Vagina (tissue), 2 donors: ENCODE data around the gene PRKAG3. TPM values are rescaled to one million over a fixed set of nuclear protein-coding genes. Genes with fewer than 3 reads are reported as not detected.

Source experiments
- DNase-seq, 2 donors: peaks; one replicate each; pipeline ENCODE4 v3.0.0-alpha.2; 2017; ENCODE audit errors: extremely low spot score in 2 of 2
- H3K27ac ChIP-seq: fragments of 200-600 bp; sonication (generic); one replicate; pipeline ENCODE4 v1.5.1; 2019
- H3K27me3 ChIP-seq: fragments of 200-600 bp; sonication (generic); one replicate; pipeline ENCODE4 v1.5.1; 2019
- H3K36me3 ChIP-seq, 2 donors: fragments of 200-600 bp; sonication (generic); one replicate each; pipeline ENCODE4 v1.5.1; 2017 to 2019
- H3K4me1 ChIP-seq: fragments of 200-600 bp; sonication (generic); one replicate; pipeline ENCODE4 v1.5.1; 2019
- H3K4me3 ChIP-seq, 2 donors: fragments of 200-600 bp; sonication (generic); 1 replicate in 1 of 2; 2 replicates in 1 of 2; pipeline ENCODE4 v1.5.1; 2016 to 2019
- H3K9me3 ChIP-seq: fragments of 200-600 bp; sonication (generic); one replicate; pipeline ENCODE4 v1.5.1; 2019
- POLR2A ChIP-seq, 2 donors: fragments of 450-650 bp; IDR thresholded peaks; one replicate each; pipeline ENCODE4 v1.6.1; 2017; ENCODE audit warnings: antibody characterized with exemption in 2 of 2, mild to moderate bottlenecking in 2 of 2, moderate library complexity in 2 of 2
- POLR2AphosphoS5 ChIP-seq, 2 donors: sonication (generic); formaldehyde crosslinking; IDR thresholded peaks; one replicate each; pipeline ENCODE4 v1.9.0; 2017; ENCODE audit warnings: antibody characterized with exemption in 2 of 2, mild to moderate bottlenecking in 2 of 2, low read depth in 1 of 2; ENCODE audit not compliant: insufficient read depth in 1 of 2
- intact Hi-C: fragments of 100-400 bp; cut with DNase I; formaldehyde crosslinking; loops from one replicate; pipeline ENCODE4 v1.15.1; 2023
- total RNA-seq: library from RNA; depleted of rRNA; stranded (reverse); fragments of >200 nt; gene quantifications from one replicate; pipeline ENCODE4 v1.2.3, GENCODE V29; 2016
- TF ChIP-seq, protein P1 (sequence below), 3 experiments: fragments of 450-650 bp in 2 of 3; fragments of 200-600 bp in 1 of 3; sonication (generic) in 1 of 3; IDR thresholded peaks; one replicate each; pipeline ENCODE4 v1.5.1; 2017 to 2019; ENCODE audit warnings: antibody characterized with exemption in 3 of 3, mild to moderate bottlenecking in 2 of 3, moderate library complexity in 2 of 3

The PRKAG3 gene
- total RNA-seq, 1 donor from 2014 or later: not detected

DNA sequence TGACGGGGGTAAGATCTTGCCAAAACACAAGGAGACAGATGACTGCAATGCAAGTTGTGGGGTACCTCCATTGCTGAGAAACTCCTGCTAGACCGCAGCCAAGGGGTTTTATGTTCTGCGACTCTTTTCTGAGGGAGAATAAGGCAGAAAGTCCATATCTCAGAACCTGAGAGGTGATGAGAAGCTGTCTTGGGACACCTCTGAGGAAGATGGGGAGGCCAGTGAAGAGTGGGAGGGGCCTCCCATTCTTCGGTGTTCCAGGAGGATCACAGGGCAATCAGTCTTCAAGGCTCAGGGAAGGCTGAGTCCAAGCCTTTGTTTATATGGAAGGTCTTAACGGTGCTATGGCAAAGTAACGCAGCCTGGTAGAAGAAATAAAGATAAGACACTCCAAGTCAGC is 31.6 kb downstream of the PRKAG3 start:
- Histone ChIP-seq H3K4me1 (peaks cover 20% of the 10 kb centered on the region), H3K9me3 (peaks cover 5% of the 10 kb centered on the region), H3K27me3 (no peaks in the 10 kb centered on the region), H3K36me3 (no peaks in the 10 kb centered on the region), H3K4me3 (no peak overlapping the region), H3K27ac (no peak overlapping the region)
- intact Hi-C loops: no loop called here
- no peak for DNase-seq
- TF ChIP-seq, protein P1, sequence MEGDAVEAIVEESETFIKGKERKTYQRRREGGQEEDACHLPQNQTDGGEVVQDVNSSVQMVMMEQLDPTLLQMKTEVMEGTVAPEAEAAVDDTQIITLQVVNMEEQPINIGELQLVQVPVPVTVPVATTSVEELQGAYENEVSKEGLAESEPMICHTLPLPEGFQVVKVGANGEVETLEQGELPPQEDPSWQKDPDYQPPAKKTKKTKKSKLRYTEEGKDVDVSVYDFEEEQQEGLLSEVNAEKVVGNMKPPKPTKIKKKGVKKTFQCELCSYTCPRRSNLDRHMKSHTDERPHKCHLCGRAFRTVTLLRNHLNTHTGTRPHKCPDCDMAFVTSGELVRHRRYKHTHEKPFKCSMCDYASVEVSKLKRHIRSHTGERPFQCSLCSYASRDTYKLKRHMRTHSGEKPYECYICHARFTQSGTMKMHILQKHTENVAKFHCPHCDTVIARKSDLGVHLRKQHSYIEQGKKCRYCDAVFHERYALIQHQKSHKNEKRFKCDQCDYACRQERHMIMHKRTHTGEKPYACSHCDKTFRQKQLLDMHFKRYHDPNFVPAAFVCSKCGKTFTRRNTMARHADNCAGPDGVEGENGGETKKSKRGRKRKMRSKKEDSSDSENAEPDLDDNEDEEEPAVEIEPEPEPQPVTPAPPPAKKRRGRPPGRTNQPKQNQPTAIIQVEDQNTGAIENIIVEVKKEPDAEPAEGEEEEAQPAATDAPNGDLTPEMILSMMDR (IDR thresholded peaks at IDR 0.05): no peak
- no peak for TF ChIP-seq POLR2AphosphoS5 (IDR thresholded peaks at IDR 0.05; ENCODE audit: insufficient read depth in 1 of 2, low read depth in 1 of 2)
- no peak for TF ChIP-seq POLR2A (IDR thresholded peaks at IDR 0.05)

DNA sequence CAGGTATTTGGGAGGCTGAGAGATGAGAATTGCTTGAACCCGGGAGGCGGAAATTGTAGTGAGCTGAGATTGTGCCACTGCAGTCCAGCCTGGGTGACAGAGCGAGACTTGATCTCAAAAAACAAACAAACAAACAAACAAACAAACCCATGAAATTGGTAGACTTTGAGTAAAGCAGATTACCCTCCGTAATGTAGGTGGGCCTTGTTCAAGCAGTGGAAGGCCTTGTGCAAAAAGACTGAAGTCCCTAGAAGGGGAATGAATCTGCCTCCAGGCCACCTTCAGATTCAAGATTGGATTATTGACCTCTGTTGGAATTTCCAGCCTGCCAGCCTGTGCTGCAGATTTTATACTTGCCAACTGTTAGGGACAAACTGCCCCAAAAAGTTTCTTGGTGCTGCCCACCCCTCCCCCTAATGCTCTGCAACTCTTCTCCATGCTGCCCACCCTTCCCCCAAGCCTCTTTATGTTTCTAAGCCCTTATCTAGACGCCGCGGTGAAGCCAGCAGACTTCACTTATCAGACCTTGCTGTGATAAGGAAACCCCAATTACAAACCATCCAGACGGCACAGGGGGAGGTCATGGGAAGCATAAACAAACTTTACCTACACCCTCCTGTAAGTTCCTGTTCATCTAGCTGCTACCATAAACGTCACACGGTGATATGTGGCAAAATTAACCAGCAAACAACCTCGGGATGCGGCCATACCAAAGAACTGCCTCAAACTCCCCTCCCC is 32.7 kb downstream of the PRKAG3 start:
- no peaks in the 10 kb centered on the region for H3K27me3 ChIP-seq
- no peak overlapping the region for H3K4me3 ChIP-seq
- peaks cover 17% of the 10 kb centered on the region for H3K4me1 ChIP-seq
- intact Hi-C loops: no loop called here
- no peaks in the 10 kb centered on the region for H3K36me3 ChIP-seq
- H3K27ac ChIP-seq: no peak overlapping the region
- no peak for DNase-seq
- TF ChIP-seq POLR2AphosphoS5 (IDR thresholded peaks at IDR 0.05; ENCODE audit: insufficient read depth in 1 of 2, low read depth in 1 of 2) (no peak), POLR2A (IDR thresholded peaks at IDR 0.05) (no peak)
- TF ChIP-seq, protein P1 (IDR thresholded peaks at IDR 0.05): no peak
- H3K9me3 ChIP-seq: no peaks in the 10 kb centered on the region

DNA sequence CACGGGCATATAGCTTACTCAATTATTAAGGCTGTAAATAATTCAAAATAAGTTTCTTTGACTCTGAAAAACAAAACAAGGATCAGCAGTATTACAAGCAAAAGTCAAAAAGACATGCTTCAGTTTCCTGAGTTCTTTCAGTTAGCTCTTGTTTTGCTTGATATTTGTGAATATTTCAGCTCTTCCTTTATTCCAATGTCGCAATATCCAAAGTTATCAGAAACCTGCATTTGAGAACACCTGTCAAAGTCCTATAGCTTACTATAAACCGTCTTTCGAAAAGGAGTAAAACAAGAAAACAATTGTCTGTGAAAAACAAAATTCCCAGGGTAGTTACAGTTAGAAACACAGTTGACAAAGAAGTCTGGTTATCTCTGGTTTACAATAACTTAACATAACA is 34.9 kb downstream of the PRKAG3 start:
- Histone ChIP-seq H3K4me3 (no peak overlapping the region), H3K36me3 (no peaks in the 10 kb centered on the region), H3K27ac (no peak overlapping the region), H3K9me3 (no peaks in the 10 kb centered on the region), H3K27me3 (no peaks in the 10 kb centered on the region), H3K4me1 (peaks cover 6% of the 10 kb centered on the region)
- no peak for DNase-seq
- intact Hi-C loops: no loop called here
- no peak for TF ChIP-seq POLR2A (IDR thresholded peaks at IDR 0.05)
- no peak for TF ChIP-seq POLR2AphosphoS5 (IDR thresholded peaks at IDR 0.05; ENCODE audit: insufficient read depth in 1 of 2, low read depth in 1 of 2)
- TF ChIP-seq, protein P1 (IDR thresholded peaks at IDR 0.05): no peak

DNA sequence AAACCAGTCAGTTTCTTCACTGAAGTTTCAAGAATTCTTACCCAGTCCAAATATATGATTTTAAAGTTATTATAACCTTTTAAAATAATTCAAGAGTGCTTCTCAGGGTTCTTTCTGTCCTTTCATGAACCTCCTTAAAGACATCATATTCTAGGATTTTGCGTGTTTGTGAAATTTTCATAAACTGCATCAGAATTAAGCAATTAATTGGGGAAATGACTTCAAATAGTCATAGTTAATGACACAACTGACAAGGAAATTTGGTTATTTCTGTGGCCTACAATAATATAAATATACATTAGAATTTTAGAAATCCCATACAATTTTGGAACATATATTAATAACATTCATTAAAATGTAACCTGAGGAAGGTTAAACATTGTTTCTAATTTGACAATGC is 39.2 kb downstream of the PRKAG3 start:
- no peak for DNase-seq
- no peak overlapping the region for H3K4me3 ChIP-seq
- TF ChIP-seq, protein P1 (IDR thresholded peaks at IDR 0.05): no peak
- TF ChIP-seq POLR2A (IDR thresholded peaks at IDR 0.05): no peak
- no peak for TF ChIP-seq POLR2AphosphoS5 (IDR thresholded peaks at IDR 0.05; ENCODE audit: insufficient read depth in 1 of 2, low read depth in 1 of 2)
- peaks cover 10% of the 10 kb centered on the region for H3K4me1 ChIP-seq
- no peaks in the 10 kb centered on the region for H3K36me3 ChIP-seq
- H3K27me3 ChIP-seq: no peaks in the 10 kb centered on the region
- H3K9me3 ChIP-seq: no peaks in the 10 kb centered on the region
- H3K27ac ChIP-seq: no peak overlapping the region
- intact Hi-C loops: no loop called here

DNA sequence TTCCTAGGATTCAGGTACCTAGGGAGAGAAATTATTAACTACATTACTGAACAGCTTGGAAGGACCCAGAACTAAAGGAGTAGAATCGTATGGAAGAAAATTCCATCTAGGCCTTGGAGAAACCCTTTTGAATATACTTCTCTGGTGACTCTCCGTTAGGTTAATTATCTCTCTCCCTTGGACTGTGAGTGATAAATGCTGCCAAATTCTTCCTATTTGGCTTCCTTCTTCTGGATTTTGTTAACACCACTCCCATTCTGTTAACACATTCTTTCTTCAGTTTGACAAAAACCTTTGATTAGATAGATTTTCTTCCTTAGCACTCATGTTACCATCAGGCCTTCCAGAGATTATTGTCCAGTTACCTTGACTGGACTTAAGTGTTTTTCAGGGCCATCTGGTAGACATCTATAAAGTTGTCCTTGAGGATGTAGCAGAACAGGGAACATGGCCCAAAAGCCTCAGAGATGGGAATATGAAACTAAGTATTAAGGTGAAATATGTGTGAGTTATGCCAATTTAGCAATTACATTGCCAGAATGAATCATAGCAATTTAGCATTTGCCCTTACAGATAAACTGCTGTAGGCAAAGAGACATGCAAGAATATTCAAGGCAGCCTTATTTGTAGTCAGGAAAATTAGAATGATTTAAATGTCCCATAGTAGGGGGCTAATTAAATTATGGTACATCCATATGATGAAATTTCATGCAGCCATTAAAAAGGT is 42.9 kb downstream of the PRKAG3 start:
- Histone ChIP-seq H3K9me3 (no peaks in the 10 kb centered on the region), H3K36me3 (no peaks in the 10 kb centered on the region), H3K4me1 (peaks cover 29% of the 10 kb centered on the region), H3K27ac (no peak overlapping the region), H3K4me3 (no peak overlapping the region), H3K27me3 (no peaks in the 10 kb centered on the region)
- TF ChIP-seq, protein P1 (IDR thresholded peaks at IDR 0.05): no peak
- TF ChIP-seq POLR2AphosphoS5 (IDR thresholded peaks at IDR 0.05; ENCODE audit: insufficient read depth in 1 of 2, low read depth in 1 of 2): no peak
- TF ChIP-seq POLR2A (IDR thresholded peaks at IDR 0.05): no peak
- intact Hi-C loops: no loop called here
- DNase-seq: no peak
